ENCODE data around the gene HK2. TPM values are rescaled to one million over a fixed set of nuclear protein-coding genes. Genes with fewer than 3 reads are reported as not detected.
A peak's percentile ranks its signal among the peaks of the same experiment; 100 is the strongest.

HK2 gene
- total and polyA plus RNA-seq, 2 donors: 4.8 to 8.2 TPM

DNA sequence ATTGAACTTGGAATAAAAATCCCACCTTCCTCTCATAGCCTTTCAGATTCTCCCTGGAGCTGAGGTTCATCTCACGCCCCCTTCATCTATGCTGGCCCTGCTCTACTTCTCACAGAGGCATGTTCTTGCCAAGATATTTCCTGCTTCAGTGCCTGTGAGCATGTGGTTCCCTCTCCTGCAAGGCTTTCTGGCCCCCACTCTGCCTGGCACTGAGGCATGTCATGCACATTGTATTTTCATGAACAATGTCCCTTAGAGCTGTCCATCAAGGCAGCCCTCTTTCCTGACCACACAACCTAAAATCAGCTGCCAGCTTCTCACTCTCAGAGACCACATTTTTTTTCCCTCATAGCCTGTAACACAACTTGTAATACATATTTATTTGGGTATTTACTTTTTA is 18.0 kb upstream of the HK2 start:
- Histone ChIP-seq H3K9me3 (ENCODE audit: control insufficient read depth in 2 of 2, insufficient read depth in 1 of 2, low read length in 1 of 2) (no peaks in the 10 kb centered on the region), H3K27me3 (ENCODE audit: control insufficient read depth in 2 of 2, insufficient read depth in 1 of 2, low read length in 1 of 2) (no peaks in the 10 kb centered on the region), H3K27ac (ENCODE audit: low read depth in 1 of 2, low read length in 1 of 2) (no peak overlapping the region), H3K4me3 (ENCODE audit: low read length in 2 of 2) (no peak overlapping the region), H3K4me1 (ENCODE audit: control insufficient read depth in 2 of 2, insufficient read depth in 2 of 2, low read length in 2 of 2) (peaks cover 0 to 10% of the 10 kb centered on the region in 2 donors), H3K36me3 (ENCODE audit: control insufficient read depth in 2 of 2, insufficient read depth in 2 of 2, low read length in 1 of 2) (no peaks in the 10 kb centered on the region)
- DNase-seq (ENCODE audit: low read depth in 6 of 9, low spot score in 9 of 9): no peak
- WGBS: 93% methylated on average over 1 of the region's 1 CpG

GRCh38 chr2:74816540-74817303 is 17.2 kb upstream of the HK2 start:
- Histone ChIP-seq H3K27ac (ENCODE audit: low read depth in 1 of 2, low read length in 1 of 2) (peak overlapping the region in 1 of 2 donors; percentile 18), H3K4me3 (ENCODE audit: low read length in 2 of 2) (no peak overlapping the region), H3K36me3 (ENCODE audit: control insufficient read depth in 2 of 2, insufficient read depth in 2 of 2, low read length in 1 of 2) (no peaks in the 10 kb centered on the region), H3K9me3 (ENCODE audit: control insufficient read depth in 2 of 2, insufficient read depth in 1 of 2, low read length in 1 of 2) (no peaks in the 10 kb centered on the region), H3K27me3 (ENCODE audit: control insufficient read depth in 2 of 2, insufficient read depth in 1 of 2, low read length in 1 of 2) (no peaks in the 10 kb centered on the region), H3K4me1 (ENCODE audit: control insufficient read depth in 2 of 2, insufficient read depth in 2 of 2, low read length in 2 of 2) (peaks cover 0 to 10% of the 10 kb centered on the region in 2 donors)
- DNase-seq (ENCODE audit: low read depth in 6 of 9, low spot score in 9 of 9): no peak
- 17% methylated on average over 7 of the region's 7 CpGs for WGBS

- Histone ChIP-seq H3K9me3 (ENCODE audit: control insufficient read depth in 2 of 2, insufficient read depth in 1 of 2, low read length in 1 of 2) (no peaks in the 10 kb centered on the region), H3K4me1 (ENCODE audit: control insufficient read depth in 2 of 2, insufficient read depth in 2 of 2, low read length in 2 of 2) (peaks cover 0 to 10% of the 10 kb centered on the region in 2 donors), H3K27ac (ENCODE audit: low read depth in 1 of 2, low read length in 1 of 2) (no peak overlapping the region), H3K27me3 (ENCODE audit: control insufficient read depth in 2 of 2, insufficient read depth in 1 of 2, low read length in 1 of 2) (no peaks in the 10 kb centered on the region), H3K4me3 (ENCODE audit: low read length in 2 of 2) (no peak overlapping the region), H3K36me3 (ENCODE audit: control insufficient read depth in 2 of 2, insufficient read depth in 2 of 2, low read length in 1 of 2) (no peaks in the 10 kb centered on the region)
- no peak for DNase-seq (ENCODE audit: low read depth in 6 of 9, low spot score in 9 of 9)
- 25% methylated on average over 1 of the region's 1 CpG for WGBS
Measured at GRCh38 chr2:74817304-74817675, 16.6 kb upstream of the HK2 start.

DNA sequence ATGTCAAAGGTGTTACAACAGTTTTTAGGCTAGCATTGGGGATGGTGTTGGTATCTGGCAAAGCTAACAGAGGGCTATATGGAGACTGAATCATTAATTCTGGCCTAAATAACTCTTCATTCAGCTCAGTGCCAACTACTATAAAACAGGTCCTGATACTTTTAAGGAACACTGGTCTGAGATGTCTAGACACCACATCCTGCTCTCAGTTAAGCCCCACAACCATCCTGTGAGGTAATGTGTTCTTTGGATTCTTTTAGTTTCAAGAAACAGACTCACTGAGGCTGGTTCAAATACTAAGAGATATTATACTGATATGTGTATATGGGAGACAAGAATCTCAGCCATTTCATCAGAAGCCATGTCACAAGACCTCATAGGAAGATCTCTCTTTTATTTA is 14.2 kb upstream of the HK2 start:
- no peaks in the 10 kb centered on the region for H3K27me3 ChIP-seq (ENCODE audit: control insufficient read depth in 2 of 2, insufficient read depth in 1 of 2, low read length in 1 of 2)
- no peaks in the 10 kb centered on the region for H3K9me3 ChIP-seq (ENCODE audit: control insufficient read depth in 2 of 2, insufficient read depth in 1 of 2, low read length in 1 of 2)
- no peak for DNase-seq (ENCODE audit: low read depth in 6 of 9, low spot score in 9 of 9)
- no peak overlapping the region for H3K4me3 ChIP-seq (ENCODE audit: low read length in 2 of 2)
- peaks cover 0 to 10% of the 10 kb centered on the region in 2 donors for H3K4me1 ChIP-seq (ENCODE audit: control insufficient read depth in 2 of 2, insufficient read depth in 2 of 2, low read length in 2 of 2)
- no peak overlapping the region for H3K27ac ChIP-seq (ENCODE audit: low read depth in 1 of 2, low read length in 1 of 2)
- H3K36me3 ChIP-seq (ENCODE audit: control insufficient read depth in 2 of 2, insufficient read depth in 2 of 2, low read length in 1 of 2): no peaks in the 10 kb centered on the region

- Histone ChIP-seq H3K9me3 (ENCODE audit: control insufficient read depth in 2 of 2, insufficient read depth in 1 of 2, low read length in 1 of 2) (no peaks in the 10 kb centered on the region), H3K27ac (ENCODE audit: low read depth in 1 of 2, low read length in 1 of 2) (no peak overlapping the region), H3K4me1 (ENCODE audit: control insufficient read depth in 2 of 2, insufficient read depth in 2 of 2, low read length in 2 of 2) (peaks cover 0 to 6% of the 10 kb centered on the region in 2 donors), H3K4me3 (ENCODE audit: low read length in 2 of 2) (no peak overlapping the region), H3K27me3 (ENCODE audit: control insufficient read depth in 2 of 2, insufficient read depth in 1 of 2, low read length in 1 of 2) (no peaks in the 10 kb centered on the region), H3K36me3 (ENCODE audit: control insufficient read depth in 2 of 2, insufficient read depth in 2 of 2, low read length in 1 of 2) (no peaks in the 10 kb centered on the region)
- WGBS: 95% methylated on average over 3 of the region's 3 CpGs
- no peak for DNase-seq (ENCODE audit: low read depth in 6 of 9, low spot score in 9 of 9)
Measured at GRCh38 chr2:74821177-74822126, 12.5 kb upstream of the HK2 start.

- Histone ChIP-seq H3K36me3 (ENCODE audit: control insufficient read depth in 2 of 2, insufficient read depth in 2 of 2, low read length in 1 of 2) (no peaks in the 10 kb centered on the region), H3K4me3 (ENCODE audit: low read length in 2 of 2) (no peak overlapping the region), H3K27me3 (ENCODE audit: control insufficient read depth in 2 of 2, insufficient read depth in 1 of 2, low read length in 1 of 2) (no peaks in the 10 kb centered on the region), H3K4me1 (ENCODE audit: control insufficient read depth in 2 of 2, insufficient read depth in 2 of 2, low read length in 2 of 2) (no peaks in the 10 kb centered on the region), H3K27ac (ENCODE audit: low read depth in 1 of 2, low read length in 1 of 2) (no peak overlapping the region), H3K9me3 (ENCODE audit: control insufficient read depth in 2 of 2, insufficient read depth in 1 of 2, low read length in 1 of 2) (no peaks in the 10 kb centered on the region)
- no peak for DNase-seq (ENCODE audit: low read depth in 6 of 9, low spot score in 9 of 9)
- 86% methylated on average over 3 of the region's 3 CpGs for WGBS
Measured at GRCh38 chr2:74822771-74823566, 11.0 kb upstream of the HK2 start.

- DNase-seq (ENCODE audit: low read depth in 6 of 9, low spot score in 9 of 9): no peak
- H3K36me3 ChIP-seq (ENCODE audit: control insufficient read depth in 2 of 2, insufficient read depth in 2 of 2, low read length in 1 of 2): no peaks in the 10 kb centered on the region
- WGBS: 76% methylated on average over 4 of the region's 4 CpGs
- no peak overlapping the region for H3K27ac ChIP-seq (ENCODE audit: low read depth in 1 of 2, low read length in 1 of 2)
- H3K4me1 ChIP-seq (ENCODE audit: control insufficient read depth in 2 of 2, insufficient read depth in 2 of 2, low read length in 2 of 2): no peaks in the 10 kb centered on the region
- H3K9me3 ChIP-seq (ENCODE audit: control insufficient read depth in 2 of 2, insufficient read depth in 1 of 2, low read length in 1 of 2): no peaks in the 10 kb centered on the region
- no peak overlapping the region for H3K4me3 ChIP-seq (ENCODE audit: low read length in 2 of 2)
- no peaks in the 10 kb centered on the region for H3K27me3 ChIP-seq (ENCODE audit: control insufficient read depth in 2 of 2, insufficient read depth in 1 of 2, low read length in 1 of 2)
Measured at GRCh38 chr2:74824679-74825078, 9.2 kb upstream of the HK2 start.

GRCh38 chr2:74828543-74828942 is 5.4 kb upstream of the HK2 start:
- Histone ChIP-seq H3K27me3 (ENCODE audit: control insufficient read depth in 2 of 2, insufficient read depth in 1 of 2, low read length in 1 of 2) (no peaks in the 10 kb centered on the region), H3K9me3 (ENCODE audit: control insufficient read depth in 2 of 2, insufficient read depth in 1 of 2, low read length in 1 of 2) (no peaks in the 10 kb centered on the region), H3K4me1 (ENCODE audit: control insufficient read depth in 2 of 2, insufficient read depth in 2 of 2, low read length in 2 of 2) (peaks cover 0 to 3% of the 10 kb centered on the region in 2 donors), H3K36me3 (ENCODE audit: control insufficient read depth in 2 of 2, insufficient read depth in 2 of 2, low read length in 1 of 2) (no peaks in the 10 kb centered on the region), H3K27ac (ENCODE audit: low read depth in 1 of 2, low read length in 1 of 2) (no peak overlapping the region), H3K4me3 (ENCODE audit: low read length in 2 of 2) (no peak overlapping the region)
- no peak for DNase-seq (ENCODE audit: low read depth in 6 of 9, low spot score in 9 of 9)
- 93% methylated on average over 2 of the region's 2 CpGs for WGBS

All from thymus (tissue), 11 donors.